HepG2 (cell line): ENCODE measurements around the gene GRK3. TPM values are rescaled to one million over a fixed set of nuclear protein-coding genes. Genes with fewer than 3 reads are reported as not detected.

Experiments
- FOXA1 ChIP-seq, 2 experiments: fragments of 450-650 bp in 1 of 2; sonication (generic) in 1 of 2; formaldehyde crosslinking in 1 of 2; IDR thresholded peaks; 2 replicates each; pipeline versions ENCODE4 v1.4.0 to v1.6.1; 2016 to 2020; ENCODE audit warnings: missing genetic modification reagents in 1 of 2
- HBP1 ChIP-seq: IDR thresholded peaks from 2 replicates; pipeline ENCODE4 v1.6.1; 2016; ENCODE audit warnings: low read depth, control low read depth
- KDM5A ChIP-seq: fragments of 200-600 bp; sonication (generic); IDR thresholded peaks from 2 replicates; pipeline ENCODE4 v1.7.0; 2018; ENCODE audit warnings: antibody characterized with exemption, mild to moderate bottlenecking, low read length, borderline replicate concordance
- MLXIP ChIP-seq: sonication (generic); formaldehyde crosslinking; IDR thresholded peaks from 2 replicates; pipeline ENCODE4 v1.9.0; 2021; ENCODE audit warnings: missing genetic modification reagents, borderline replicate concordance
- RORA ChIP-seq: sonication (generic); formaldehyde crosslinking; IDR thresholded peaks from 2 replicates; pipeline ENCODE4 v1.5.0; 2020; ENCODE audit warnings: mild to moderate bottlenecking, missing genetic modification reagents, moderate library complexity
- TARDBP ChIP-seq: sonication (generic); formaldehyde crosslinking; IDR thresholded peaks from 2 replicates; pipeline ENCODE4 v1.8.0; 2022; ENCODE audit warnings: mild to moderate bottlenecking, missing genetic modification reagents
- XRCC5 ChIP-seq: fragments of 200-400 bp; formaldehyde crosslinking; optimal IDR thresholded peaks from 2 replicates; pipeline ENCODE3; 2017; ENCODE audit warnings: mild to moderate bottlenecking, low read length
- ZBTB25 ChIP-seq: IDR thresholded peaks from 2 replicates; pipeline ENCODE4 v1.6.1; 2018; ENCODE audit warnings: missing genetic modification reagents
- ZNF318 ChIP-seq: sonication (generic); formaldehyde crosslinking; IDR thresholded peaks from 2 replicates; pipeline ENCODE4 v1.4.0; 2020; ENCODE audit warnings: mild to moderate bottlenecking, missing genetic modification reagents
- ZNF605 ChIP-seq: sonication (generic); formaldehyde crosslinking; IDR thresholded peaks from 2 replicates; pipeline ENCODE4 v1.8.0; 2022; ENCODE audit warnings: mild to moderate bottlenecking, missing genetic modification reagents
- polyA plus RNA-seq, 8 experiments: library from polyadenylated mRNA; depleted of rRNA in 3 of 8; stranded (reverse) in 7 of 8; unstranded in 1 of 8; fragments of >200 nt; fragmentation: Illumina TruSeq in 4 of 8; extraction: Trizol in 4 of 8; gene quantifications; 2 replicates each; pipeline versions ENCODE4 v1.2.1 to v1.2.3, GENCODE V29; 2011 to 2016; ENCODE audit warnings: low read depth in 4 of 8, missing spikeins in 1 of 8, mixed read lengths in 1 of 8; ENCODE audit not compliant: insufficient read depth in 1 of 8
- total RNA-seq, 5 experiments: library from RNA; depleted of rRNA; stranded (reverse); fragments of >200 nt; fragmentation: Illumina TruSeq; extraction: Trizol; gene quantifications; 2 replicates each; pipeline ENCODE4 v1.2.3, GENCODE V29; 2016; ENCODE audit warnings: low read depth in 1 of 5

GRK3 gene
- total and polyA plus RNA-seq, 2 of the 13 experiments (the other 11 are each of a cell fraction or from before 2014, with no cell fraction given), result 8.5 to 16.7 TPM

- TF ChIP-seq MLXIP (CRISPR knock-in tag), result no peak
- no peak for TF ChIP-seq ZNF605 (CRISPR knock-in tag)
- no peak for TF ChIP-seq TARDBP (CRISPR knock-in tag)
- TF ChIP-seq RORA (CRISPR knock-in tag), result no peak
- TF ChIP-seq ZNF318 (CRISPR knock-in tag), result no peak
- TF ChIP-seq KDM5A, result no peak
- TF ChIP-seq FOXA1 (IDR thresholded peaks at IDR 0.05), result no peak
- TF ChIP-seq FOXA1 (CRISPR knock-in tag; IDR thresholded peaks at IDR 0.05), result no peak
- TF ChIP-seq HBP1 (CRISPR knock-in tag), result no peak
- no peak for TF ChIP-seq ZBTB25 (CRISPR knock-in tag)
- TF ChIP-seq XRCC5, result no peak
Measured at GRCh38 chr22:25626624-25626990, 62.1 kb downstream of the GRK3 start (continued).
